ENCODE measurements around the gene VPS26B. TPM values are rescaled to one million over a fixed set of nuclear protein-coding genes. Genes with fewer than 3 reads are reported as not detected.
A peak's percentile ranks its signal among the peaks of the same experiment; 100 is the strongest.

The VPS26B gene
- total and polyA plus RNA-seq, 8 donors, result 42.5 to 64.8 (median 55.8) TPM

DNA sequence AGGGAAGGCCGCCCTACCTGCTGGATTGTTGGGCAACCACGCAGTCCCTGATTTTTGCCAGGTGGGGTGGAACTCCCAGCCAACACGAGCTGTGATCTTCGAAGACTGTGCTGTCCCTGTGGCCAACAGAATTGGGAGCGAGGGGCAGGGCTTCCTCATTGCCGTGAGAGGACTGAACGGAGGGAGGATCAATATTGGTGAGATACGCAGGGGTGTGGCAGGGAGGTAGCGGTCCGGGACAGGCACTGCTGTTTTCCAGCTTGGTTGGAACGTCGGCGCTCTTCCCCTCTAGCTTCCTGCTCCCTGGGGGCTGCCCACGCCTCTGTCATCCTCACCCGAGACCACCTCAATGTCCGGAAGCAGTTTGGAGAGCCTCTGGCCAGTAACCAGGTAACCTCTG is 36.5 kb downstream of the VPS26B start:
- H3K36me3 ChIP-seq, result peaks cover 0 to 86% of the 10 kb centered on the region in 2 donors
- TF ChIP-seq, protein P1, sequence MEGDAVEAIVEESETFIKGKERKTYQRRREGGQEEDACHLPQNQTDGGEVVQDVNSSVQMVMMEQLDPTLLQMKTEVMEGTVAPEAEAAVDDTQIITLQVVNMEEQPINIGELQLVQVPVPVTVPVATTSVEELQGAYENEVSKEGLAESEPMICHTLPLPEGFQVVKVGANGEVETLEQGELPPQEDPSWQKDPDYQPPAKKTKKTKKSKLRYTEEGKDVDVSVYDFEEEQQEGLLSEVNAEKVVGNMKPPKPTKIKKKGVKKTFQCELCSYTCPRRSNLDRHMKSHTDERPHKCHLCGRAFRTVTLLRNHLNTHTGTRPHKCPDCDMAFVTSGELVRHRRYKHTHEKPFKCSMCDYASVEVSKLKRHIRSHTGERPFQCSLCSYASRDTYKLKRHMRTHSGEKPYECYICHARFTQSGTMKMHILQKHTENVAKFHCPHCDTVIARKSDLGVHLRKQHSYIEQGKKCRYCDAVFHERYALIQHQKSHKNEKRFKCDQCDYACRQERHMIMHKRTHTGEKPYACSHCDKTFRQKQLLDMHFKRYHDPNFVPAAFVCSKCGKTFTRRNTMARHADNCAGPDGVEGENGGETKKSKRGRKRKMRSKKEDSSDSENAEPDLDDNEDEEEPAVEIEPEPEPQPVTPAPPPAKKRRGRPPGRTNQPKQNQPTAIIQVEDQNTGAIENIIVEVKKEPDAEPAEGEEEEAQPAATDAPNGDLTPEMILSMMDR (IDR thresholded peaks at IDR 0.05), result no peak
- ATAC-seq, result no peak
- no peaks in the 10 kb centered on the region for H3K9me3 ChIP-seq
- no peak overlapping the region for H3K27ac ChIP-seq
- DNase-seq, result no peak
- intact Hi-C loops (cut with DNase I), result no loop called here
- H3K4me1 ChIP-seq, result peaks cover 0 to under 1% of the 10 kb centered on the region in 2 donors
- no peaks in the 10 kb centered on the region for H3K27me3 ChIP-seq
- no peak overlapping the region for H3K4me3 ChIP-seq

DNA sequence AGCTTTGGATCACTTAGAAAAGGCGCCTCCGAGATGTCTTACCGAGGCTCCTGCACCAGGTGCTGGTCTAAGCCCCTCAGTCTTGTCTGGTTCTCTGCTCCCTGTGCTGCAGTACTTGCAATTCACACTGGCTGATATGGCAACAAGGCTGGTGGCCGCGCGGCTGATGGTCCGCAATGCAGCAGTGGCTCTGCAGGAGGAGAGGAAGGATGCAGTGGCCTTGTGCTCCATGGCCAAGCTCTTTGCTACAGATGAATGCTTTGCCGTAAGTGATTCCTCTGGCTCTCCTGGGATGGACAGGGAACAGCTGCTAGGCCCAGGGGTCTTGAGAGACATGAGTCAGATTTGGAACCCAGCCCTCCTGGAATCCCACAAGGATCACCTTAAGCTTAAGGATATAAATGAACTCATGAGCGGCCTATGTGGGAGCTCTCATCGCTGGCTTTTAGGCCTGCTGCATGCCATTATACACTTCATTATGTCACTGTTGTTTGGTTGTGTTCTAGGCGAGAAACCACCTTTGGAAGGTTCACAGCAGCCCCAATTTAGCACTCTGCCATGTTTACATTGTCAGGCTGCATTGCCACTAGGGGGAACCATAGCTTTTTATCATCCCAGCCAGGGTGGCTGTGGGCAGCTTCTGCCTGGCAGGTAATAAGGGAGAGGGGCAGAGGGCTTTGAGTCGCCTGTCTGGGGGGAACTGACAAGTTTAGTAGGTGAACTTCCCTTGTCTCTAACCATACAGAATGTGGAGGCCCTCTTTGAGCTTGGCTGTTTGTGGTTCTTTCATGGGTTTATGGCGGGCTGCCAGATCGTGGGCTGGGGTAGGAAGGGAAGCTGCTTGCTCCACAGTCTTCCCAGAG is 37.4 kb downstream of the VPS26B start:
- Histone ChIP-seq H3K27me3 (no peaks in the 10 kb centered on the region), H3K36me3 (peaks cover 0 to 84% of the 10 kb centered on the region in 2 donors), H3K4me1 (peaks cover 8 to 9% of the 10 kb centered on the region in 2 donors), H3K4me3 (no peak overlapping the region), H3K27ac (no peak overlapping the region), H3K9me3 (no peaks in the 10 kb centered on the region)
- TF ChIP-seq, protein P1 (IDR thresholded peaks at IDR 0.05), result peak; percentile 22 to 39
- ATAC-seq (no peak), DNase-seq (no peak)
- intact Hi-C loops (cut with DNase I), result no loop called here

DNA sequence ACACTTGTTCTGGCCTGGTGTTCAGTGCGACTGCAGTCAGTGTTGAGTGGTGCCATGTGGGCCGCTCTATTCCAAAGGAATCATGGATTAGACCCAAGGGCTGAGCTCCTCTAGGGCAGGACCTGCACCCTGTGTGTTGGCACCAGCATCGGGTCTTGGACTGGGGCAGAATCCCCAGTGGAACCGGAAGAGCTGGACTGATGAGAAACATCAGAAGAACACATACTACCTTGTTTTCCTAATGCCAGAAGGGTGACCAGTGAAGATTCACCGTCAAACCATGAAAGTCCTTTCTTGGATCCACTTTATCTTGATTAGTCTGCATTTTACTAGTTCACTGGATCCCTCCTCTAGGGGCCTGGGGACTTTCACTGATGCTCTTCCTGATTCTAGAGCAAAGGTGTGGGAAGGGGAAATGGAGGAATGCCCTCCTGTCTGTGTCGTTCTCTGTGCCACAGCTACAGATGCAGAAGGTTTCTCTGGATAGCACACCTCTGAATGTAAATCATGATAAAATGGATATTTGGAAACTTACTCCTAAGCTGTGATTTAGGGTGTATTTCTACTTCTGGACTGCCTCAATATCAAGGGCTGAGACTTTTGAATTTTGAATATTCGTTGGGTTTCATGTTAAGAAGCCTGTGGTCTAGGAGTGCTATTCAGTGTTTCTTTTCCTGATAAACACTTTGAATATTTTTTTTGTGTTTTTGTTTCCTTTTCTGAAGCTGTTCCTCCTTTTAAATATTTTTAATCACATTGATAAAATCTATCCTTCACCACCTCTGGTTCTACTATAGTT is 40.7 kb downstream of the VPS26B start:
- Histone ChIP-seq H3K9me3 (no peaks in the 10 kb centered on the region), H3K27me3 (peaks cover 0 to 6% of the 10 kb centered on the region in 2 donors), H3K4me3 (no peak overlapping the region), H3K36me3 (peaks cover 0 to 53% of the 10 kb centered on the region in 2 donors), H3K27ac (no peak overlapping the region), H3K4me1 (peaks cover 12 to 20% of the 10 kb centered on the region in 2 donors)
- TF ChIP-seq, protein P1 (IDR thresholded peaks at IDR 0.05), result no peak
- intact Hi-C loops (cut with DNase I), result no loop called here
- DNase-seq (no peak), ATAC-seq (no peak)

DNA sequence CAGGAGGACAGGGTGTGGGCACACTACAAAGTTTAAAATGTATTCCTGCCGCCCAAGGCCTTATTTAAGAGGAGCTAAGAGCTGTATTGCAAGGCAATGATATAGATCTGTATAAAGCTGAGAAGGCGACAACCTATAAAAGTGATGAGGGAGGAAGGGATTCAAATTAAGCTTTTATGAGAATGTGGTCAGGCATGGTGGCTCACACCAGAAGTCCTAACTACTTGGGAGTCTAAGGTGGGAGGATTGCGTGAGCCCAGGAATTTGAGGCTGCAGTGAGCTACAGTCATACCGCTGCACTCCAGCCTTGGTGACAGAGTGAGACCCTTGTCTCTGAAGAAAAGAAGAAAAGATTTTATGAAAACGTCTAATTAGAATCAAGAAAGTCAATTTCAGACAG is 42.0 kb downstream of the VPS26B start:
- H3K4me3 ChIP-seq, result no peak overlapping the region
- peaks cover 0 to 18% of the 10 kb centered on the region in 2 donors for H3K27me3 ChIP-seq
- H3K4me1 ChIP-seq, result peaks cover 12 to 20% of the 10 kb centered on the region in 2 donors
- peak overlapping the region; percentile 27 to 59 for H3K27ac ChIP-seq
- DNase-seq, result no peak
- peaks cover 0 to 40% of the 10 kb centered on the region in 2 donors for H3K36me3 ChIP-seq
- no peaks in the 10 kb centered on the region for H3K9me3 ChIP-seq
- TF ChIP-seq, protein P1 (IDR thresholded peaks at IDR 0.05), result no peak
- ATAC-seq, result peak; percentile 11
- intact Hi-C loops (cut with DNase I), result no loop called here

DNA sequence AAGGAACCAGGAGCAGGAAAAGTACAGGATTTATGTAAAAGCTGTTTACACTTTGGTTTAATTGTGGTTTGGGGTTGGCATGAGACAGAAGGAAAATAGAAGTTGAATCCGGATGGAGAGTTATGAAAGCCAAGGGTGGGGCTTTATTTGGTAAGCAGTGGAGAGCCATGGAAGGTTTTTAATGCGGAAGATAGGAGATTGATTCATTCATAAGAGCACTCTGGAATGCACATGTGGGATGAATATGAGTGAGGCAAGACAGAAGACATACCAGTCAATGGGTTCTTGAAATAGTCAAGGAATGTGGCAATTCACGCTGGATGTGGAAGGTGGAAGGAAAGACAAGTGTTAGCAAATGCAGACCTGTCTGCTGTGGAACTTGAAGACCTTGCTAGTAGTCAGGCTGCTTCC is 42.4 kb downstream of the VPS26B start:
- no peak for DNase-seq
- ATAC-seq, result peak; percentile 93
- Histone ChIP-seq H3K4me3 (no peak overlapping the region), H3K27me3 (peaks cover 0 to 22% of the 10 kb centered on the region in 2 donors), H3K9me3 (no peaks in the 10 kb centered on the region), H3K4me1 (peaks cover 12 to 20% of the 10 kb centered on the region in 2 donors), H3K27ac (peak overlapping the region; percentile 36 to 59), H3K36me3 (peaks cover 0 to 36% of the 10 kb centered on the region in 2 donors)
- intact Hi-C loops (cut with DNase I), result no loop called here
- TF ChIP-seq, protein P1 (IDR thresholded peaks at IDR 0.05), result no peak
